LHCN-M2 (cell line): Measurements from ENCODE around the gene TTC8. TPM values are rescaled to one million over a fixed set of nuclear protein-coding genes. Genes with fewer than 3 reads are reported as not detected.
"Not testable (repeated sequence)": the region's sequence is repeated elsewhere in the genome, so short reads cannot be mapped to it uniquely, and the experiment has no call there.

Source experiments
- DNase-seq: peaks from one replicate; pipeline ENCODE4 v3.0.0-alpha.2; 2012; ENCODE audit warnings: low read depth
- polyA plus RNA-seq: library from polyadenylated mRNA; unstranded; fragments of >200 nt; gene quantifications from one replicate; pipeline ENCODE4 v1.2.1, GENCODE V29; 2012; ENCODE audit warnings: missing spikeins
- total RNA-seq: library from RNA; depleted of rRNA; stranded (reverse); fragments of >200 nt; gene quantifications from 2 replicates; pipeline ENCODE4 v1.2.3, GENCODE V29; 2014; rRNA removed

TTC8 gene
- 22.3 and 23.0 TPM in 2 replicates for total RNA-seq
- 12.5 TPM for polyA plus RNA-seq

GRCh38 chr14:88824314-88825077, at the start of gene TTC8:
Gene TTC8 (plus strand): TSS chr14:88824651. CDS start chr14:88824708, 57 bp downstream.
- DNase-seq: peak; percentile 82

- no peak for DNase-seq
Observed at GRCh38 chr14:88775532-88775931, 48.9 kb upstream of the TTC8 start.

GRCh38 chr14:88785911-88786310, 38.5 kb upstream of the TTC8 start:
- DNase-seq: no peak

GRCh38 chr14:88786715-88787114, 37.7 kb upstream of the TTC8 start:
- no peak for DNase-seq

GRCh38 chr14:88789573-88789972, 34.9 kb upstream of the TTC8 start:
- DNase-seq: not testable (repeated sequence)

- DNase-seq: no peak
Observed at GRCh38 chr14:88790501-88791251, 33.8 kb upstream of the TTC8 start.

GRCh38 chr14:88791252-88791621, 33.2 kb upstream of the TTC8 start:
- no peak for DNase-seq

- DNase-seq: no peak
Observed at GRCh38 chr14:88791629-88792472, 32.6 kb upstream of the TTC8 start.

- peak; percentile 20 for DNase-seq
Observed at GRCh38 chr14:88792473-88793258, 31.8 kb upstream of the TTC8 start, which contains the start of gene EML5. Gene EML5 (minus strand): TSS chr14:88792953. CDS start chr14:88792503, 450 bp downstream.

- DNase-seq: peak; percentile 1
Observed at GRCh38 chr14:88793259-88793625, 31.2 kb upstream of the TTC8 start.

GRCh38 chr14:88798156-88798555, 26.3 kb upstream of the TTC8 start:
- no peak for DNase-seq

GRCh38 chr14:88799522-88799921, 24.9 kb upstream of the TTC8 start:
- DNase-seq: no peak

- DNase-seq: no peak
Observed at GRCh38 chr14:88802596-88802995, 21.9 kb upstream of the TTC8 start.

GRCh38 chr14:88804035-88804434, 20.4 kb upstream of the TTC8 start:
- DNase-seq: no peak

- no peak for DNase-seq
Observed at GRCh38 chr14:88804477-88804876, 20.0 kb upstream of the TTC8 start.

GRCh38 chr14:88808359-88808758, 16.1 kb upstream of the TTC8 start:
- no peak for DNase-seq

GRCh38 chr14:88815980-88816379, 8.5 kb upstream of the TTC8 start:
- no peak for DNase-seq

- DNase-seq: no peak
Observed at GRCh38 chr14:88818018-88818417, 6.4 kb upstream of the TTC8 start.

- not testable (repeated sequence) for DNase-seq
Observed at GRCh38 chr14:88819674-88820073, 4.8 kb upstream of the TTC8 start.

- DNase-seq: no peak
Observed at GRCh38 chr14:88821378-88821777, 3.1 kb upstream of the TTC8 start.

GRCh38 chr14:88821888-88822287, 2.6 kb upstream of the TTC8 start:
- no peak for DNase-seq
